ENCODE data around the gene PLEKHG4. TPM values are rescaled to one million over a fixed set of nuclear protein-coding genes. Genes with fewer than 3 reads are reported as not detected.

PLEKHG4 gene
- total RNA-seq, 2 donors from 2014 or later, result 21.8 to 29.6 TPM

- Histone ChIP-seq H3K27ac (peak within 1 kb of the TSS; percentile 83 to 97 (median 92)), H3K27me3 (peaks cover 0 to 18% of the 10 kb centered on the region in 2 donors), H3K4me3 (peak within 1 kb of the TSS; percentile 33 to 68), H3K4me1 (peaks cover 47% of the 10 kb centered on the region), H3K36me3 (replicated peaks in 1 of 2; ENCODE audit: insufficient read depth in 1 of 2, low read depth in 2 of 2) (no peaks in the 10 kb centered on the region), H3K9me3 (no peaks in the 10 kb centered on the region)
- intact Hi-C loops (cut with DNase I), result no loop called here
- 0% methylated on average over 12 to 56 of the region's 60 CpGs for WGBS, 2 donors
- TF ChIP-seq POLR2A (IDR thresholded peaks at IDR 0.05), result peak; percentile 42 to 87 (median 85)
- TF ChIP-seq CTCF (IDR thresholded peaks at IDR 0.05), result peak in 1 of 7 experiments; percentile 6
- ATAC-seq, result peak; percentile 84
- DNase-seq, result peak; percentile 98 to 99 (median 98)
These were observed 31.9 kb upstream of the PLEKHG4 start, which contains the start of gene FHOD1 for GRCh38 chr16:67247192-67248072. TSS of gene FHOD1 (minus strand) at chr16:67247481. CDS start at chr16:67247410, 71 bp downstream.

GRCh38 chr16:67248073-67248400 is 31.3 kb upstream of the PLEKHG4 start:
- H3K36me3 ChIP-seq (replicated peaks in 1 of 2; ENCODE audit: insufficient read depth in 1 of 2, low read depth in 2 of 2), result no peaks in the 10 kb centered on the region
- DNase-seq (no peak), ATAC-seq (no peak)
- intact Hi-C loops (cut with DNase I), result no loop called here
- peaks cover 0 to 18% of the 10 kb centered on the region in 2 donors for H3K27me3 ChIP-seq
- H3K4me1 ChIP-seq, result peaks cover 47% of the 10 kb centered on the region
- H3K9me3 ChIP-seq, result no peaks in the 10 kb centered on the region
- H3K27ac ChIP-seq, result peak overlapping the region in 1 of 4 donors; percentile 92
- TF ChIP-seq POLR2A (IDR thresholded peaks at IDR 0.05), result no peak
- no peak for TF ChIP-seq CTCF (IDR thresholded peaks at IDR 0.05)
- H3K4me3 ChIP-seq, result peak overlapping the region in 1 of 2 donors; percentile 30
- 3 to 6% methylated on average over 7 of the region's 7 CpGs for WGBS, 2 donors

GRCh38 chr16:67248401-67249177 is 30.7 kb upstream of the PLEKHG4 start, which contains the start of gene SLC9A5:
TSS of gene SLC9A5 (plus strand) at chr16:67248979. CDS start at chr16:67249015, 36 bp downstream.
- peak in 1 of 4 donors; percentile 25 for DNase-seq
- intact Hi-C loops (cut with DNase I), result no loop called here
- peak within 1 kb of the TSS in 2 of 4 donors; percentile 92 to 97 for H3K27ac ChIP-seq

More at GRCh38 chr16:67248401-67249177, 30.7 kb upstream of the PLEKHG4 start, which contains the start of gene SLC9A5:
- H3K36me3 ChIP-seq (replicated peaks in 1 of 2; ENCODE audit: insufficient read depth in 1 of 2, low read depth in 2 of 2), result no peaks in the 10 kb centered on the region
- peaks cover 46% of the 10 kb centered on the region for H3K4me1 ChIP-seq
- TF ChIP-seq CTCF (IDR thresholded peaks at IDR 0.05) (peak in 3 of 7 experiments; percentile 11 to 35 (median 21)), POLR2A (IDR thresholded peaks at IDR 0.05) (no peak)
- peak within 1 kb of the TSS in 1 of 2 donors; percentile 30 for H3K4me3 ChIP-seq
- no peaks in the 10 kb centered on the region for H3K9me3 ChIP-seq
- 1% methylated on average over 33 to 57 of the region's 75 CpGs for WGBS, 2 donors
- no peak for ATAC-seq
- peaks cover 0 to 18% of the 10 kb centered on the region in 2 donors for H3K27me3 ChIP-seq
